ENCODE data around the gene ZNF143.
"Not testable (repeated sequence)": the region's sequence is repeated elsewhere in the genome, so short reads cannot be mapped to it uniquely, and the experiment has no call there.

Gene ZNF143

GRCh38 chr11:9460322-9461062 lies at the start of gene ZNF143:
Gene ZNF143 (plus strand): TSS chr11:9461012. CDS start chr11:9471309, 10,297 bp downstream.
- peak within 1 kb of the TSS; percentile 90 for H3K4me3 ChIP-seq (ENCODE audit: low read depth, low read length)
- no peak for TF ChIP-seq CTCF (IDR thresholded peaks at IDR 0.05; ENCODE audit: control insufficient read depth, extremely low read depth, insufficient read depth)
- peak; percentile 100 for DNase-seq (ENCODE audit: low read depth)

- H3K4me3 ChIP-seq (ENCODE audit: low read depth, low read length), result no peak overlapping the region
- TF ChIP-seq CTCF (IDR thresholded peaks at IDR 0.05; ENCODE audit: control insufficient read depth, extremely low read depth, insufficient read depth), result no peak
- no peak for DNase-seq (ENCODE audit: low read depth)
Measured at GRCh38 chr11:9428706-9429105, 32.1 kb upstream of the ZNF143 start.

GRCh38 chr11:9438611-9439010 lies 22.2 kb upstream of the ZNF143 start:
- no peak for DNase-seq (ENCODE audit: low read depth)
- no peak for TF ChIP-seq CTCF (IDR thresholded peaks at IDR 0.05; ENCODE audit: control insufficient read depth, extremely low read depth, insufficient read depth)
- no peak overlapping the region for H3K4me3 ChIP-seq (ENCODE audit: low read depth, low read length)

- TF ChIP-seq CTCF (IDR thresholded peaks at IDR 0.05; ENCODE audit: control insufficient read depth, extremely low read depth, insufficient read depth), result no peak
- H3K4me3 ChIP-seq (ENCODE audit: low read depth, low read length), result no peak overlapping the region
- no peak for DNase-seq (ENCODE audit: low read depth)
Measured at GRCh38 chr11:9446230-9446629, 14.6 kb upstream of the ZNF143 start.

GRCh38 chr11:9448576-9449352 lies 12.0 kb upstream of the ZNF143 start:
- H3K4me3 ChIP-seq (ENCODE audit: low read depth, low read length), result no peak overlapping the region
- DNase-seq (ENCODE audit: low read depth), result no peak
- TF ChIP-seq CTCF (IDR thresholded peaks at IDR 0.05; ENCODE audit: control insufficient read depth, extremely low read depth, insufficient read depth), result no peak

GRCh38 chr11:9452023-9452422 lies 8.8 kb upstream of the ZNF143 start:
- not testable (repeated sequence) for DNase-seq (ENCODE audit: low read depth); H3K4me3 ChIP-seq (ENCODE audit: low read depth, low read length)

GRCh38 chr11:9455722-9456121 lies 5.1 kb upstream of the ZNF143 start:
- no peak for DNase-seq (ENCODE audit: low read depth)
- H3K4me3 ChIP-seq (ENCODE audit: low read depth, low read length), result no peak overlapping the region
- no peak for TF ChIP-seq CTCF (IDR thresholded peaks at IDR 0.05; ENCODE audit: control insufficient read depth, extremely low read depth, insufficient read depth)
